ENCODE data around the gene ARID4A.
"Not testable (repeated sequence)": the region's sequence is repeated elsewhere in the genome, so short reads cannot be mapped to it uniquely, and the experiment has no call there.

ARID4A gene

DNA sequence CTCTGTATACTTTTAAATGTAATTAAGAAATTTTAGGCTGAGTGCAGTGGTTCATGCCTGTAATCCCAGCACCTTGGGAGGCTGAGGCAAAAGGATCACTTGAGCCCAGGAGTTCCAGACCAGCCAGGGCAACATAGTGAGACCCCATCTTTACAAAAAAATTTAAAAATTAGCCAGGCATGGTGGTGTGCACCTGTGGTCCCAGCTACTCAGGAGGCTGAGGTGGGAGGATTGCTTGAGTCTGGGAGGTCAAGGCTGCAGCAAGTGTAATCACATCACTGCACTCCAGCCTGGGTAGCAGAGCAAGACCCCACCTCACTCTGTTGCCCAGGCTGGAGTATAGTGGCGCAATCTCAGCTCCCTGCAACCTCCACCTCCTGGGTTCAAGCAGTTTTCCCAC lies 63.9 kb downstream of the ARID4A start:
- DNase-seq = not testable (repeated sequence)

GRCh38 chr14:58362798-58363412 lies 64.5 kb downstream of the ARID4A start:
- peak in 1 of 5 experiments; percentile 43 for DNase-seq

DNA sequence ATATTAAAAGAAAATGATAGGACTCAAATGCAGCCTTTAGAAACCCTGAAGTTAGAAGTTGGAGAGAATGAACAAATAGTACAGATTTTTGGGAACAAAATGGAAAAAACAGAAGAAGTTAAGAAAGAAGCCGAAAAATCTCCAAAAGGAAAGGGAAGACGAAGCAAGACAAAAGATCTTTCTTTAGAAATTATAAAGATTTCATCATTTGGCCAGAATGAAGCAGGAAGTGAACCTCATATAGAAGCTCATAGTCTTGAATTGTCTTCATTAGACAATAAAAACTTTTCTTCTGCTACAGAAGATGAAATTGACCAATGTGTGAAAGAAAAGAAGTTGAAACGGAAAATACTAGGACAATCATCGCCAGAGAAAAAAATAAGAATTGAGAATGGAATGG lies 66.0 kb downstream of the ARID4A start:
- no peak for DNase-seq

DNA sequence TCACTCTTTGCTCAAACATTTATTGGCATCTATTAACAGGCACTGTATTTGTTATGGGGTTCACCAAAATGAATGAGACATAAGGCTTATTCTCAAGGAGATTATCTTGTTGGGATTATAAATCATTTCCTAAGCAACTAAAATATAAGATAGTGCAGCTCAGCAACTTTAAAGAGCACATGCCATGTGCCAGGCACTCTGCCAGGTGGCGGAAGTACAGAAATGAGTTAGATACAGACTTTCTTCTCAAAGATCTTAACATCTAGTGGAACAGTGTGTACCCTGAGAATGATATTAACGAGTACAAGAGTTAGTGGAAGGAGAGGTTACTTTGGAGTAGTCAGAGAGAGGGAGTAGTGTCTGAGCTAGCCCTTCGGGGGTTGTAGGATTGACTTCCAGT lies 68.9 kb downstream of the ARID4A start:
- DNase-seq = no peak

DNA sequence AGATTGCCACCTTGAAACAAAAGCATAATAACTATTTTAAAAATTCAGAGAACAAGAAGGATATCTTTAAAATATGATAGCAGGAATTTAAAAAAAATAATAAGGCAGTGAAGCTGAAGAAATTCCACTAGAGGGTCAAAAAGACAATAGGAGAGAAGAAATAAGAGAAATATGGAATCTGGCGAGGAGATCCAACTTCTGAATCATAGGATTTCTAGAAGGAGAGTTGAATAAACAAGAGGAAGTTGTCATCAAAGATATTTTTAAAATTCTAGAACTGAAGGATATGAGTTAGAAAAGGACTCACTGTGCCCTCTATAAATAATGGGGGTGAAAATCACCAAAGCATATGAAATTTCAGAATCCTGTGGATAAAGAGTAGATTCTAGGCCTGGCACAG lies 70.6 kb downstream of the ARID4A start:
- DNase-seq = no peak

DNA sequence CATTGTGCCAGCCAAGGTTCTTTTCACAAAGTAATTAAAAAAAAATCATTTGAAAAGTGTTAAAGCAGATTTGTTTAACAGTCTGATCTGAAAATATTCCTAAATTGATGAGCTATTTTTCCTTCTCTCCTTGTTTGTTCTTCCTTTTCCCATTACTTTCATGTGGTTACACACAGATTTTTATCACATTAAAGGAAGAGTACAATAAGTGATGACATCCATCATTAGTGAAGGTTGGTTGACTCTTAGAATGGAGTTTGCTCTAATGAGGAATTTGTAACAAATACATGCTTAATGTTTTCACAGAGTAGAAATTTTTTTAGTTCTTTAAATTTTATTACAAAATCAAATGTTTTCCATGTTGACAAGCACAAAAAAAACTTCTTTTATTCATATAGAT lies 78.4 kb downstream of the ARID4A start:
- DNase-seq = no peak

DNA sequence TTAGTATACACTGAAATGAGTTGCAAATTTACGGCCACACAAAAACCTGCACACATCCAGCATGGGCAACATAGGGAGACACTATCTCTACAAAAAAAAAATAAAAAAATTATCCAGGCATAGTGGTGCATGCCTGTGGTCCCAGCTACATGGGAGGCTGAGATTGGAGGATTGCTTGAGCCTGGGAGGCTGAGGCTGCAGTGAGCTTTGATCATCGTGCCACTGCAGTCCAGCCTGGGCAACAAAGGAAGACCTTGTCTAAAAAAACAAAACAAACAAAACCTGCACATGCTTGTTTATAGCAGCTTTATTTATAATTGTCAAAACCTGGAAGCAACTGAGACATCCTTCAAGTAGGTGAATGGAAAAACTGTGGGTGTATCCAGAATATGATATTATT lies 92.5 kb downstream of the ARID4A start:
- DNase-seq = no peak

DNA sequence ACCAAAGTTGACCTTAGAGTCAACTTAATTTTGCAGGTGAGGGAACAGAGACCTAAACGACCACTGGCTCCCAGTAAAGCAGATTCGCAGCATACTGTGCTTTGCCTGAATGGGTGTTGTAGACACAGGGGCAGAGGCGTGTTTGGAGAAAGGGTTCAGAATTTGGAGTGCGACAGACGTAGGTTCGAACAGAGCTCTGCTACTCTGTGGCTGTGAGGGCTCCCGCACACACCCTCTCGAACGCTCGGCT lies 97.1 kb downstream of the ARID4A start:
- DNase-seq = no peak

DNA sequence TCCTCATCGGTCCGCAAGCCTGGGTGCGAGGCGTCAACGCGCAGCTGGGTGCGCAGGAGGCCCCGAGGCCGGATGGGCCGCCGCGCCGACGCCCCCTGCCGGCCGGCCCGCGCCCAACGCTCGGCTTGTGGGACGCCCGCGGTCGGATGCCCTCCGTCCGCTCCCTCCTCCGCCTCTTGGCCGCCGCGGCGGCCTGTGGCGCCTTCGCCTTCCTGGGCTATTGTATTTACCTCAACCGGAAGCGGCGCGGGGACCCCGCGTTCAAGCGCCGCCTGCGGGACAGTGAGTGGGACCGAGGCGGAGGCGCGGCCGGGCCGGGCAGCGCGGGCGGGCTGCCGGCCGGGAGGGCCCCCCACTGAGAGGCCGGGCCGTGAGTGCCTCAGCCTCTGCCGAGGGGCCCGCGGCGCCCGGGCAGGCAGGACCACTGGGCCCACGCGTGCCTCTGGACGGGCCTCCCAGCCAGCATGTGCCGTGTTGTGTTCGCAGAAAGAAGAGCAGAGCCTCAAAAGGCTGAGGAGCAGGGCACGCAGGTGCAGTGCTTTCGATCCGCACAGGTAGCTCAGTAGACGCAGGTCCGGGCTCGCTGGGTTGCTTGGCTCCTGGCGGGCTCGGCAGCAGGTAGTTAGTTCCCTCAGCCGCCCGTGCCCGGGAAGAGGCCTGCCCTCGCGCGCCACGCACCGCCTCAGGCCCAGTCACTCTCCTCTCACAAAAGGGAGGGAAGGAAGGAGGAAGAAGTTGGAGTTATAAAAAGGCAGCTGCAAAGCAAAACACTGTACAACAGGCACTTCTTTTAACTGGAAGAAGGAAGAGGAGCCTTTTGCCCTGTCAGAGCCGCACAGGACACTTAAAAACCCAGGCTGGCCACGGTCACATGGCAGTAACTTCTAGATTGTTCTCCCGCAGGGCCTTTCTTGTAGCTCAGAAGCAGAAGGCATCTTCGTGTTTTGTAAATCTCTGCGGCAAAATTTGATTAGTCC lies 97.7 kb downstream of the ARID4A start, which contains the start of gene TOMM20L:
TOMM20L (plus strand) TSS at position 119 of the 977 bp plus-strand sequence; CDS start at position 147, 28 bp downstream.
- peak; percentile 55 to 84 (median 57) for DNase-seq

GRCh38 chr14:58397156-58397555 lies 98.8 kb downstream of the ARID4A start:
- no peak for DNase-seq

- no peak for DNase-seq
Observed at GRCh38 chr14:58398495-58398894, 100.1 kb downstream of the ARID4A start.

GRCh38 chr14:58398895-58399294 lies 100.5 kb downstream of the ARID4A start:
- no peak for DNase-seq

DNA sequence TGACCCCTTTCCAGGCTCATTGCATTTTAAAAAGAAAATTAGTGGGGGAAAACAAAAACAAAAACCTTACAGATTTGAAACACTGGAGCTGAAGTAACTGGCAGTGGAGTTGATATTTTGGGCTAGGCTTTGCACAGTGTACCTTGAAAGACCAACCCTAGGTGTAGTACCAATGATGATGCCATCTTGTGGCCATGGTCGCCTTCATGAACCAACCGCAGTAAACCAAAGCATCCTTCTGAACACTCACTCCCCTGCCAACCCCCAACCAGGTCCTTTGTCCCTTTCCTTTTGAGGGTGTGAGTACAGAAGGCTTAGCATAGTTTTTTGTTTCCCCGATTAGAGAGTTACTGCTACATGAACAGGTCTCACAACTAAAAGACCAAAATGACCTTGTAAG lies 103.2 kb downstream of the ARID4A start:
- DNase-seq = peak in 1 of 5 experiments; percentile 34

GRCh38 chr14:58408681-58409215 lies 110.4 kb downstream of the ARID4A start:
- DNase-seq = no peak

GRCh38 chr14:58414845-58415244 lies 116.5 kb downstream of the ARID4A start:
- no peak for DNase-seq

DNA sequence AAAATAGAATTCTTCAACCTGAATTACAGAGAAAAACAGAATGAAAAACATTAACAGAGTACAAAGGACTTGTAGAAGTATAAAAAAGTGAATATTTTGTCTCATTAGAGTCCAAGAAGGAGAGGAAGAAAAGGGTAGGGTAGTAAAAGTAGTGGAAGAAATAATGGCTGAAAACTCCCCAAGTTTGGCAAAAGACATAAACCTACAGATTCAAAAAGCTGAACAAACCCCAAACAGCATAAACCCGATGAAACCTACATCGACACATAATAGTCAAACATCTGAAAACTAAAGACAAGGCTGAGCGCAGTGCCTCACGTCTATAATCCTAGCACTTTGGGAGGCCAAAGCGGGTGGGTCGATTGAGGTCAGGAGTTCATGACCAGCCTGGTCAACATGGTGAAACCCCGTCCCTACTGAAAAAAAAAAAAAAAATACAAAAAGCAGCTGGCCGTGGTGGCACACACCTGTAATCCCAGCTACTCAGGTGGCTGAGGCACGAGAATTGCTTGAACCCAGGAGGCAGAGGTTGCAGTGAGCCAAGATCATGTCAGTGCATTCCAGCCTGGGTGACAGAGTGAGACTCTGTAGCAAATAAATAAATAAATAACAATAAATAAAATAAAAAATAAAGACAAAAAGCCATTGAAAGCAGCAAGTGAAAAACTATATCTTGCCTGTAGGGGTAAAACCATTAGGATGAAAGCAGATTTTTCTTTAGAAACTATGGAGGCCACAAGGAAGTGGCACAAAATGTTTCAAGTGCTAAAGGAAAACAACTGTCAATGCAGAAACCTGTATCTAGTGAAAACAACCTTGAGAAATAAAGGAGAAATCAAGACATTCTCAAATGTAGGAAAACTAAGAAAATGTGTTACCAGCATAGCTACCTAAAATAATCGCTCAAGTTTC lies 117.5 kb downstream of the ARID4A start:
- DNase-seq = no peak

GRCh38 chr14:58416934-58417333 lies 118.6 kb downstream of the ARID4A start:
- DNase-seq = not testable (repeated sequence)

Data from T-helper 2 cell (primary cell).